KOPT-K1 (cell line): Measurements from ENCODE around the gene EPHB3.

Experiments
- H3K27ac ChIP-seq: fragments of 200-600 bp; sonication (generic); 2 replicates; pipeline ENCODE4 v1.5.1; 2016; ENCODE audit warnings: antibody characterized with exemption, mild to moderate bottlenecking, low read depth, low read length; ENCODE audit not compliant: poor library complexity, severe bottlenecking
- H3K36me3 ChIP-seq: fragments of 200-600 bp; sonication (generic); 2 replicates; pipeline ENCODE4 v1.5.1; 2017; ENCODE audit warnings: antibody characterized with exemption, mild to moderate bottlenecking, low read length, moderate library complexity; ENCODE audit not compliant: insufficient read depth
- H3K9me3 ChIP-seq: fragments of 200-600 bp; sonication (generic); 2 replicates; pipeline ENCODE4 v1.5.1; 2017; ENCODE audit warnings: antibody characterized with exemption, low read length, mild to moderate bottlenecking; ENCODE audit not compliant: insufficient read depth, poor library complexity, severe bottlenecking

The EPHB3 gene

GRCh38 chr3:184593928-184594303 is 32.3 kb downstream of the EPHB3 start:
- H3K9me3 ChIP-seq: no peaks in the 10 kb centered on the region
- no peak overlapping the region for H3K27ac ChIP-seq
- H3K36me3 ChIP-seq: no peaks in the 10 kb centered on the region

- Histone ChIP-seq H3K9me3 (no peaks in the 10 kb centered on the region), H3K36me3 (no peaks in the 10 kb centered on the region), H3K27ac (no peak overlapping the region)
These were observed 32.9 kb downstream of the EPHB3 start for GRCh38 chr3:184594371-184595001.

GRCh38 chr3:184595726-184596125 is 34.1 kb downstream of the EPHB3 start:
- H3K9me3 ChIP-seq: no peaks in the 10 kb centered on the region
- no peaks in the 10 kb centered on the region for H3K36me3 ChIP-seq

GRCh38 chr3:184596233-184596632 is 34.6 kb downstream of the EPHB3 start:
- H3K27ac ChIP-seq: no peak overlapping the region
- no peaks in the 10 kb centered on the region for H3K9me3 ChIP-seq
- no peaks in the 10 kb centered on the region for H3K36me3 ChIP-seq

More at GRCh38 chr3:184595726-184596125, 34.1 kb downstream of the EPHB3 start:
- H3K27ac ChIP-seq: no peak overlapping the region

- Histone ChIP-seq H3K27ac (no peak overlapping the region), H3K9me3 (no peaks in the 10 kb centered on the region), H3K36me3 (no peaks in the 10 kb centered on the region)
These were observed 35.4 kb downstream of the EPHB3 start for GRCh38 chr3:184596886-184597575.

- Histone ChIP-seq H3K9me3 (no peaks in the 10 kb centered on the region), H3K36me3 (no peaks in the 10 kb centered on the region), H3K27ac (no peak overlapping the region)
These were observed 36.4 kb downstream of the EPHB3 start for GRCh38 chr3:184597829-184598573.

GRCh38 chr3:184598574-184598927 is 37.0 kb downstream of the EPHB3 start:
- Histone ChIP-seq H3K27ac (no peak overlapping the region), H3K9me3 (no peaks in the 10 kb centered on the region), H3K36me3 (no peaks in the 10 kb centered on the region)

GRCh38 chr3:184599143-184599542 is 37.6 kb downstream of the EPHB3 start:
- Histone ChIP-seq H3K36me3 (no peaks in the 10 kb centered on the region), H3K27ac (no peak overlapping the region), H3K9me3 (no peaks in the 10 kb centered on the region)

- H3K36me3 ChIP-seq: no peaks in the 10 kb centered on the region
- H3K27ac ChIP-seq: no peak overlapping the region
- H3K9me3 ChIP-seq: no peaks in the 10 kb centered on the region
These were observed 39.2 kb downstream of the EPHB3 start for GRCh38 chr3:184600685-184601377.

- H3K9me3 ChIP-seq: no peaks in the 10 kb centered on the region
- H3K36me3 ChIP-seq: no peaks in the 10 kb centered on the region
- H3K27ac ChIP-seq: no peak overlapping the region
These were observed 40.2 kb downstream of the EPHB3 start for GRCh38 chr3:184601576-184602371.

GRCh38 chr3:184602372-184603150 is 41.0 kb downstream of the EPHB3 start:
- no peaks in the 10 kb centered on the region for H3K36me3 ChIP-seq
- no peak overlapping the region for H3K27ac ChIP-seq
- no peaks in the 10 kb centered on the region for H3K9me3 ChIP-seq

- Histone ChIP-seq H3K36me3 (no peaks in the 10 kb centered on the region), H3K27ac (no peak overlapping the region), H3K9me3 (no peaks in the 10 kb centered on the region)
These were observed 41.8 kb downstream of the EPHB3 start for GRCh38 chr3:184603151-184604030.

GRCh38 chr3:184604039-184604601 is 42.5 kb downstream of the EPHB3 start:
- no peak overlapping the region for H3K27ac ChIP-seq

More at GRCh38 chr3:184604039-184604601, 42.5 kb downstream of the EPHB3 start:
- no peaks in the 10 kb centered on the region for H3K36me3 ChIP-seq
- H3K9me3 ChIP-seq: no peaks in the 10 kb centered on the region
